ENCODE measurements around the gene PRSS2.

PRSS2 gene

DNA sequence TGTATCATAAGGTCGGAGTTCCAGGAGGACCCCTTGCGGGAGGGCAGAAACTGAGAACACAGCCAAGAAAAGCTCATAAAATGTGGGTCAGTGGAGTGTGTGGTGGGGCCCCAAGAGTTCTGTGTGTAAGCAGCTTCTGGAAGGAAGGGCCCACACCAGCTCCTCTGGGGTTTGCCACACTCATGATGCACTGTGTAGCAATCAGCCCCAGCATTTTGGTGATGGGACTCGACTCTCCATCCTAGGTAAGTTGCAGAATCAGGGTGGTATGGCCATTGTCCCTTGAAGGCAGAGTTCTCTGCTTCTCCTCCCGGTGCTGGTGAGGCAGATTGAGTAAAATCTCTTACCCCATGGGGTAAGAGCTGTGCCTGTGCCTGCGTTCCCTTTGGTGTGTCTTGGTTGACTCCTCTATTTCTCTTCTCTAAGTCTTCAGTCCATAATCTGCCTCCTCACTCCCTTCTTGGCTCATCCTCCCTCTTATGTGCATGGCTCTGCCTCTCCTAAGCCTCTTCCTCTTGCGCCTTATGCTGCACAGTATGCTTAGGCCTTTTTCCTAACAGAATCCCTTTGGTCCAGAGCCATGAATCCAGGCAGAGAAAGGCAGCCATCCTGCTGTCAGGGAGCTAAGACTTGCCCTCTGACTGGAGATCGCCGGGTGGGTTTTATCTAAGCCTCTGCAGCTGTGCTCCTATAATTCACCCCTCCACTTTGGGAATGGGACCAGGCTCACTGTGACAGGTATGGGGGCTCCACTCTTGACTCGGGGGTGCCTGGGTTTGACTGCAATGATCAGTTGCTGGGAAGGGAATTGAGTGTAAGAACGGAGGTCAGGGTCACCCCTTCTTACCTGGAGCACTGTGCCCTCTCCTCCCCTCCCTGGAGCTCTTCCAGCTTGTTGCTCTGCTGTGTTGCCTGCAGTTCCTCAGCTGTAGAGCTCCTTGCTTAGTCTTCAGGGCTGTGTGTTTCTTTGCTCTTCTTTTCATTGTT, 17.8 kb downstream of the PRSS2 start:
- peak; percentile 30 to 32 for DNase-seq

DNA sequence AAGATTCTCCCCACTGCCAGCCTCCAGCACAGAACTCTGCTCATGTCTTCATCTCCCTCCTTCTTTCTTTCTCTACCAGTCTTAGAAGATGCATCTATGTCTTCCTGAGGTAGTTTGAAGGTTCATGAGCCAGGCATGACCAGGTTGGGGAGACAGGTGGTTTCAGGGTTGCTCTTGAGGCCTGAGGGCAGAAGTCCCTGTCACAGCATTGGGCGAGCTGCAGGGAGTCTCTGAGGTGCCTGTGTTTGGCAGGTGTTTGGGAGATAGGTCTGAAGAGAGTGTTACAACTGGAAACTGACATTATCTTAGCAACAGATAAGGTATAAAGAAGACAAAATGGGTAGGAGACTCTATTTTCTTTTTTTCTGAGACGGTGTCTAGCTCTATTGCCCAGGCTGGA, 18.7 kb downstream of the PRSS2 start:
- peak; percentile 29 to 32 for DNase-seq

DNA sequence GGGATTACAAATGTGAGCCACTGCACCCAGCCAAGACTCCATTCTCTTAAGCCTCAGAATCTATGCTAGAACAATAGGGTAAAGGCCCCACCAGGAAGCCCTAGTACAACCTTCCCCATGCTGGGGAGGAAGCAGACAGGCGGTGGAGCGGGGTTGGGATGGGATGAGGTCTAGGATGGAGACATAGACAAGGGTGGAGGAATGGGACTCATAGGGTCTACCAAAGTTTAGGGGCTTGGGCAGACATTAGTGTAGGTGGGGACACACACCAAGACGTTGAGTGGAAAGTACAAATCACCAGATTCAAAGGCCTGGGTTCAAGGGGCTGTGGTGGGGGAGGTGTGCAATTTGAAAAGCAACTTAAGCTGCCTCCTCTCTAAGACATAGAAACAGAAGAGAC, 19.3 kb downstream of the PRSS2 start:
- peak; percentile 38 to 46 for DNase-seq

DNA sequence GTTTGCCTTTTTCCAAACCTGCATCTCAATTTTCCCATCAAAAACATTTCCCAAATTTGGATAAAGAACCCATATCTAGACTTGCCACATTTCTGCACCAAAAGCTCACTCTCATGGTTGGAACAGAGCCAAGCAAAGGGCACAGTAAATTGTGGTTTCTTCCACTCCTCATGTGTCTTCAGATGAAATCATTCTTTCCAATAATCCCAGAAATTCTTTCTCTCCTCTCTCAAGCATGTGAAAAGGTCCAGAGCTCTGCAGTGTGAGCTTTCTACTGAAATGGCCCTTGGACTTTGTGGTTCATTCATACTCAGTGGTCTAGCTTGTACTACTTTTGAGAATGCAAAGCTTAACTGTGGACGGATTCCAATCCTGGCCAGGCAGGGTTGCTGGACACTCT, 19.8 kb downstream of the PRSS2 start:
- DNase-seq: no peak

DNA sequence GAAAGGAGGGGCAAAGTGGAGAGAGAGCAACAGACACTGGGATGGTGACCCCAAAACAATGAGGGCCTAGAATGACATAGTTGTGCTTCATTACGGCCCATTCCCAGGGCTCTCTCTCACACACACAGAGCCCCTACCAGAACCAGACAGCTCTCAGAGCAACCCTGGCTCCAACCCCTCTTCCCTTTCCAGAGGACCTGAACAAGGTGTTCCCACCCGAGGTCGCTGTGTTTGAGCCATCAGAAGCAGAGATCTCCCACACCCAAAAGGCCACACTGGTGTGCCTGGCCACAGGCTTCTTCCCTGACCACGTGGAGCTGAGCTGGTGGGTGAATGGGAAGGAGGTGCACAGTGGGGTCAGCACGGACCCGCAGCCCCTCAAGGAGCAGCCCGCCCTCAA, 20.7 kb downstream of the PRSS2 start:
- DNase-seq: peak; percentile 27 to 40

DNA sequence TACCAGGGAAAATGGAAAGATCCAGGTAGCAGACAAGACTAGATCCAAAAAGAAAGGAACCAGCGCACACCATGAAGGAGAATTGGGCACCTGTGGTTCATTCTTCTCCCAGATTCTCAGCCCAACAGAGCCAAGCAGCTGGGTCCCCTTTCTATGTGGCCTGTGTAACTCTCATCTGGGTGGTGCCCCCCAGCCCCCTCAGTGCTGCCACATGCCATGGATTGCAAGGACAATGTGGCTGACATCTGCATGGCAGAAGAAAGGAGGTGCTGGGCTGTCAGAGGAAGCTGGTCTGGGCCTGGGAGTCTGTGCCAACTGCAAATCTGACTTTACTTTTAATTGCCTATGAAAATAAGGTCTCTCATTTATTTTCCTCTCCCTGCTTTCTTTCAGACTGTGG, 21.4 kb downstream of the PRSS2 start:
- DNase-seq: no peak

DNA sequence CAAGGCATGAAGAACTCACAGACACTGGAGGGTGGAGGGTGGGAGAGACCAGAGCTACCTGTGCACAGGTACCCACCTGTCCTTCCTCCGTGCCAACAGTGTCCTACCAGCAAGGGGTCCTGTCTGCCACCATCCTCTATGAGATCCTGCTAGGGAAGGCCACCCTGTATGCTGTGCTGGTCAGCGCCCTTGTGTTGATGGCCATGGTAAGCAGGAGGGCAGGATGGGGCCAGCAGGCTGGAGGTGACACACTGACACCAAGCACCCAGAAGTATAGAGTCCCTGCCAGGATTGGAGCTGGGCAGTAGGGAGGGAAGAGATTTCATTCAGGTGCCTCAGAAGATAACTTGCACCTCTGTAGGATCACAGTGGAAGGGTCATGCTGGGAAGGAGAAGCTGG, 21.8 kb downstream of the PRSS2 start:
- no peak for DNase-seq

DNA sequence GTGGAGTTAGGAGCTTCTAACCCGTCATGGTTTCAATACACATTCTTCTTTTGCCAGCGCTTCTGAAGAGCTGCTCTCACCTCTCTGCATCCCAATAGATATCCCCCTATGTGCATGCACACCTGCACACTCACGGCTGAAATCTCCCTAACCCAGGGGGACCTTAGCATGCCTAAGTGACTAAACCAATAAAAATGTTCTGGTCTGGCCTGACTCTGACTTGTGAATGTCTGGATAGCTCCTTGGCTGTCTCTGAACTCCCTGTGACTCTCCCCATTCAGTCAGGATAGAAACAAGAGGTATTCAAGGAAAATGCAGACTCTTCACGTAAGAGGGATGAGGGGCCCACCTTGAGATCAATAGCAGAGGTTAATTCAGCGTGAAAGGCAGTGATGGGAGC, 22.4 kb downstream of the PRSS2 start:
- peak in 1 of 2 experiments; percentile 16 for DNase-seq

DNA sequence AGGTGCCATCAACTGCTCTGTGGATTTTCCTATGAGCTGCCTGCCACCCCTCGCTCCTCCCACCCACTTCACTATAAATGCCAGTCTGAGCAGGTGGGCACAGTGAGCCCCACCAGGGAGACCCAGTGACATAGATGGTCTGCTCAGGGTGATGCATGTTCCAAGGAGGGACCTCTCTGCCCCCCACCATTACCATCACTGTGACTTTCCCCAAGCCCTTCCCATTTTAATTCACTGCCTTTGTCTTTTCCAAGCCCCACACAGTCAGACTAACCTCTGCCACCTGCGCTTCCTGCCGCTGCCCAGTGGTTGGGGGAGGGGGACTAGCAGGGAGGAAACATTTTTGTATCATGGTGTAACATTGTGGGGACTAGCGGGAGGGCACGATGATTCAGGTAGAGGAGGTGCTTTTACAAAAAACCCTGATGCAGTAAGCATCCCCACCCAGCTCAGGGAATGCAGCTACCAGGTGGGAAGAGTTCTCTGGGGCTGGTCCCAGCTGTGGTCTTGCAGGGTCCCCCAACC, 24.6 kb downstream of the PRSS2 start:
- DNase-seq: peak; percentile 67 to 72

DNA sequence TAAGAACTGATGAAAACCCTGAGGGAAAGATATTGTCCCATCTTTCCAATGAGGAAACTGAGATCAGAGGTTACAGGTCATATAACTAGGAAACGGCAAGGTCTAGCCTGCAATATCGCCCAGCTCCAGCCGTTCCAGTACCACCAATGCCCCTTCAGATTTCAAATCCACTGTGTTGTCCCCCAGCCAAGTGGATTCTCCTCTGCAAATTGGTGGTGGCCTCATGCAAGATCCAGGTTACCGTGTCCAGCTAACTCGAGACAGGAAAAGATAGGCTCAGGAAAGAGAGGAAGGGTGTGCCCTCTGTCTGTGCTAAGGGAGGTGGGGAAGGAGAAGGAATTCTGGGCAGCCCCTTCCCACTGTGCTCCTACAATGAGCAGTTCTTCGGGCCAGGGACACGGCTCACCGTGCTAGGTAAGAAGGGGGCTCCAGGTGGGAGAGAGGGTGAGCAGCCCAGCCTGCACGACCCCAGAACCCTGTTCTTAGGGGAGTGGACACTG, 25.3 kb downstream of the PRSS2 start:
- no peak for DNase-seq

DNA sequence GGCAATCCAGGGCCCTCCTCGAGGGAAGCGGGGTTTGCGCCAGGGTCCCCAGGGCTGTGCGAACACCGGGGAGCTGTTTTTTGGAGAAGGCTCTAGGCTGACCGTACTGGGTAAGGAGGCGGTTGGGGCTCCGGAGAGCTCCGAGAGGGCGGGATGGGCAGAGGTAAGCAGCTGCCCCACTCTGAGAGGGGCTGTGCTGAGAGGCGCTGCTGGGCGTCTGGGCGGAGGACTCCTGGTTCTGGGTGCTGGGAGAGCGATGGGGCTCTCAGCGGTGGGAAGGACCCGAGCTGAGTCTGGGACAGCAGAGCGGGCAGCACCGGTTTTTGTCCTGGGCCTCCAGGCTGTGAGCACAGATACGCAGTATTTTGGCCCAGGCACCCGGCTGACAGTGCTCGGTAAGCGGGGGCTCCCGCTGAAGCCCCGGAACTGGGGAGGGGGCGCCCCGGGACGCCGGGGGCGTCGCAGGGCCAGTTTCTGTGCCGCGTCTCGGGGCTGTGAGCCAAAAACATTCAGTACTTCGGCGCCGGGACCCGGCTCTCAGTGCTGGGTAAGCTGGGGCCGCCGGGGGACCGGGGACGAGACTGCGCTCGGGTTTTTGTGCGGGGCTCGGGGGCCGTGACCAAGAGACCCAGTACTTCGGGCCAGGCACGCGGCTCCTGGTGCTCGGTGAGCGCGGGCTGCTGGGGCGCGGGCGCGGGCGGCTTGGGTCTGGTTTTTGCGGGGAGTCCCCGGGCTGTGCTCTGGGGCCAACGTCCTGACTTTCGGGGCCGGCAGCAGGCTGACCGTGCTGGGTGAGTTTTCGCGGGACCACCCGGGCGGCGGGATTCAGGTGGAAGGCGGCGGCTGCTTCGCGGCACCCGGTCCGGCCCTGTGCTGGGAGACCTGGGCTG, 26.0 kb downstream of the PRSS2 start:
- peak; percentile 48 to 58 for DNase-seq

DNA sequence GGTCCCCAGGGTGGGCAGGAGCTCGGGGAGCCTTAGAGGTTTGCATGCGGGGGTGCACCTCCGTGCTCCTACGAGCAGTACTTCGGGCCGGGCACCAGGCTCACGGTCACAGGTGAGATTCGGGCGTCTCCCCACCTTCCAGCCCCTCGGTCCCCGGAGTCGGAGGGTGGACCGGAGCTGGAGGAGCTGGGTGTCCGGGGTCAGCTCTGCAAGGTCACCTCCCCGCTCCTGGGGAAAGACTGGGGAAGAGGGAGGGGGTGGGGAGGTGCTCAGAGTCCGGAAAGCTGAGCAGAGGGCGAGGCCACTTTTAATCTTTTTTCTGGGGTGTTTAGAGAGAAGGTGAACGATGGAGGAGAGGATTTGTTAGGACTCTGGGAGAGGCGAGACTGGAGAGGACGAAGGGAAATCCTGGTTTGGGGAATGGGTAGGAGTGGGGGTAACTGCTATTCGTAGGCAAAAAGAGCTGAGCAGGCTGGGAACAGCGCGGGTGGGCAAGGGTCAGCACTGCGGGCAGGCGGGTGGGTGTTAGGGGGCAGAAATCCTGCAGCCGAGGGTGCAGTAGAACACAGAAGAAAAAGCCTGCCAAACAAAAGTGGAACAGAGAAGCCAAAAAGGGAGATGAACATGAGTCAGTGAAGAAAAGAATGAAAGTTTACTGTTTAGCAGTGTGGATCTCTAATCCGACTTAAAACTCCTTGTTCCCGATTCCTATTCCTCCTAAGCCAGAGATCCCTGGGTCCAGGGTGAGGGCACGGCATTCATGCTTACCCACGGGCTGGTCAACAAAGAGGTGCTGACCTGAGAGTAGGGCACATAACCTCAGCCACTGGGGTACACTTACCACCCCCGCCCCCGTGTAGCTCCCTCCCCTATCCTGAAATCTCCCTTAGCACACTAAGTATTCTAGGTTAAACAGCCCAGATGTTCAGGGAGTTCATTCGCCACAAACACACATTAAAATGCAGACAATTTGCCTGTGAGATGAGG, 26.9 kb downstream of the PRSS2 start:
- peak; percentile 64 to 69 for DNase-seq

DNA sequence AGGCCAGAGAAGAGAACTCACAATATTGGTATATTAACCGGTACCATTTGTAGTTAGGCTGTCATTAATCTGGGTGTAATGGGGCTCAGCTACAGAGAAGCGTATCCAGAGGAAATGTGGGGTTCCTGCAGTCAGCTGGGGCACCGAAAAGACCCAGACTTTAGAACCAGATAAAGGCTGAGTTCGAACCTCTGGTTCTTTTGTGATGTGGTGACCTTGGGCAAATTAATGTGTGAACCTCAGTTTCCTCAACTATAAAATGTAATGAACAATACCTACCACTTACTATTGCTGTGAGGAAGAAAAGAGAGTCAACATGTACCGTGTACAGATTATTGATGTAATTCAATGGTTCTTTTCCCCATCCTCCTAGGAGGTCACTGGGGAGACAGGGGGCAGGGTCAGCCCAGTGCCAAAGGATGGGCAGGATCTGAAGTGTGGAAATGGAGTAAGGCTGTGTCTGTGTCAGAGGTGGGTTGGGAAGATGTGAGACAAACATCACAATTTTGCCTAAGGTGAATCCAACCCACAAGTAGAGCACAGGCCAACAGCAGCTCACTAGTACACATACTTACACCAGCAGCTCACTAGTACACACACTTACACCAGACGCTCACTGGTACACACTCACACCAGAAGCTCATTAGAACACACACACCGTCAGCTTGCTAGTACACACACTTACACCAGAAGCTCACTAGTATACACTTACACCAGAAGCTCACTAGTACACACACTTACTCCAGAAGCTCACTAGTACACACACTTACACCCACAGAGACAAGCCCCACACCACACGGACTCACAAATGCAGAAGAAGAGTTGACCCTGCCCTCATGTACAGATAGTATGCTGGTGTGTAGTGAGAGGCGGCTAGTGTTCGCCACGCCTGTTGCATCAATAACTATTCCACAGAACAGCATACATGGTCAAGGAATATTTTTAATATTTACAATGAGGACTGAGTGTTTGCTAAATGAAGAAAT, 28.0 kb downstream of the PRSS2 start:
- DNase-seq: peak; percentile 57 to 61

DNA sequence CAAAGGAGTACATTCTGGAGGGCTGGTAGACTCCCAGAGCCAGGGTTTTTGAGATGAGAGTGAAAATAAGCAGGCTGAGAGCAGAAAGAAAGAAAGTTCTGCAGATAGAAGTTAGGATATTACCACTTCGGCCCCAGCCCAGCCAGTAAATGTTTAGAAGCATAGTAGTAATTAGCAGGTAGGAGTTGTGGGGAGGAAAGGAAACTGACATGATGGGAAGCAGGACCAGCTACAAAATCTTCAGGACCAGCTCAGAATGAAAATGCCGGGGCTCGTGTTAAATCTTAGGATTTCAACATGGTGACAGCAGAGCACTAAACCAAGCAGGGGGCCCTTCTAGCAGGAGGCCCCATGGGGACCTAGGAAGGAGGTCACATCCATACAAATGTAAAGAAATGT, 28.7 kb downstream of the PRSS2 start:
- DNase-seq: peak; percentile 45 to 60

DNA sequence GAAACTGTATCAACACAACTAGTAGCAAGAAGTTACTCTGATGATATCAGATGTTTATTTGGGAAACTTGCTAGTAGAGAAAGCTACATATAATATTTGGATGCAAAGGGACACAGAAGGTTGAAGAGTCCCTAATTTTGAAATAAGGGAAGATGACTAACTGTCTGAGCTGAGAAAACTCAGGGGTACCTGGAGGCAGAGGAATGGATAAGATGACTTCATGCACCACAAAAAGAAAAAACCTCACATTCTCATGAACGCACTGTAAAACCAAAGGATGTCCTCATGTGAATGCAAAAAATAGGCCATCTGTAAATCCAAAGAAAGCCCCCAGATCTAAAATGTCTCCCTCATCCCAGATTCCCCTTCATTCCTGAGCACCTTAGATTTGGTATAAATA, 29.3 kb downstream of the PRSS2 start:
- no peak for DNase-seq

DNA sequence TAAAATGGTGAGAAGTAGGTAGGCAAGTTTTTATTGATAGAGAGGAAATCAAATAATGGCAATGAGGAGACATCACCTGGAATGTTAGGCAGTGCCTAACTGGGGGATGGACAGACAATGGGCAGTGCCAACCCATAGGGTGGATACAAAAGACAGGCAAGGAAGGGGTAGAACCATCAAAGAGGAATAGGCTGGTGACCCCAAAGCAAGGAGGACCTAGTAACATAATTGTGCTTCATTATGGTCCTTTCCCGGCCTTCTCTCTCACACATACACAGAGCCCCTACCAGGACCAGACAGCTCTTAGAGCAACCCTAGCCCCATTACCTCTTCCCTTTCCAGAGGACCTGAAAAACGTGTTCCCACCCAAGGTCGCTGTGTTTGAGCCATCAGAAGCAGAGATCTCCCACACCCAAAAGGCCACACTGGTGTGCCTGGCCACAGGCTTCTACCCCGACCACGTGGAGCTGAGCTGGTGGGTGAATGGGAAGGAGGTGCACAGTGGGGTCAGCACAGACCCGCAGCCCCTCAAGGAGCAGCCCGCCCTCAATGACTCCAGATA, 30.0 kb downstream of the PRSS2 start:
- peak; percentile 49 to 54 for DNase-seq

DNA sequence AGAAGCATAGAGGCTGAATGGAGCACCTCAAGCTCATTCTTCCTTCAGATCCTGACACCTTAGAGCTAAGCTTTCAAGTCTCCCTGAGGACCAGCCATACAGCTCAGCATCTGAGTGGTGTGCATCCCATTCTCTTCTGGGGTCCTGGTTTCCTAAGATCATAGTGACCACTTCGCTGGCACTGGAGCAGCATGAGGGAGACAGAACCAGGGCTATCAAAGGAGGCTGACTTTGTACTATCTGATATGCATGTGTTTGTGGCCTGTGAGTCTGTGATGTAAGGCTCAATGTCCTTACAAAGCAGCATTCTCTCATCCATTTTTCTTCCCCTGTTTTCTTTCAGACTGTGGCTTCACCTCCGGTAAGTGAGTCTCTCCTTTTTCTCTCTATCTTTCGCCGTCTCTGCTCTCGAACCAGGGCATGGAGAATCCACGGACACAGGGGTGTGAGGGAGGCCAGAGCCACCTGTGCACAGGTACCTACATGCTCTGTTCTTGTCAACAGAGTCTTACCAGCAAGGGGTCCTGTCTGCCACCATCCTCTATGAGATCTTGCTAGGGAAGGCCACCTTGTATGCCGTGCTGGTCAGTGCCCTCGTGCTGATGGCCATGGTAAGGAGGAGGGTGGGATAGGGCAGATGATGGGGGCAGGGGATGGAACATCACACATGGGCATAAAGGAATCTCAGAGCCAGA, 31.0 kb downstream of the PRSS2 start:
- peak; percentile 37 to 43 for DNase-seq

DNA sequence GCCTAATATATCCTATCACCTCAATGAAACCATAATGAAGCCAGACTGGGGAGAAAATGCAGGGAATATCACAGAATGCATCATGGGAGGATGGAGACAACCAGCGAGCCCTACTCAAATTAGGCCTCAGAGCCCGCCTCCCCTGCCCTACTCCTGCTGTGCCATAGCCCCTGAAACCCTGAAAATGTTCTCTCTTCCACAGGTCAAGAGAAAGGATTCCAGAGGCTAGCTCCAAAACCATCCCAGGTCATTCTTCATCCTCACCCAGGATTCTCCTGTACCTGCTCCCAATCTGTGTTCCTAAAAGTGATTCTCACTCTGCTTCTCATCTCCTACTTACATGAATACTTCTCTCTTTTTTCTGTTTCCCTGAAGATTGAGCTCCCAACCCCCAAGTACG, 31.5 kb downstream of the PRSS2 start:
- DNase-seq: no peak

DNA sequence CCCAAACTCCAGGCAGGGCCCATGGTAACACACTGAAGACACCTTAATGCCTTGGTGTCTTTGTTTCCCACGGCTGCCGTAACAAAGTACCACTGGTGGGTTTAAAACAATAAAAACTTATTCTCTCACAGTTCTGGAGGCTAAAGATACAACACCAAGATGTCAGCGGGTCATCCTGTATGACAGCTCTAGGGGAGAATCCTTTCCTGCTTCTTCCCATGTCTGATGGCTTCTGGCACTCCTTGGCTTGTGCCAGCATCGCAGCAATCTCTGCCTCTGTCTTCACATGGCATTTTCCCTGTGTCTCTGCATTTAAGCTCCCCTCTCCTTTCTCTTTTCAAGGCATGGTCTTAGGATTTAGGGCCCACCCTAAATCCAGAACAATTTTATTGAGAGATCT, 33.1 kb downstream of the PRSS2 start:
- no peak for DNase-seq
